ENCODE results near the gene AGAP1.

Gene AGAP1

DNA sequence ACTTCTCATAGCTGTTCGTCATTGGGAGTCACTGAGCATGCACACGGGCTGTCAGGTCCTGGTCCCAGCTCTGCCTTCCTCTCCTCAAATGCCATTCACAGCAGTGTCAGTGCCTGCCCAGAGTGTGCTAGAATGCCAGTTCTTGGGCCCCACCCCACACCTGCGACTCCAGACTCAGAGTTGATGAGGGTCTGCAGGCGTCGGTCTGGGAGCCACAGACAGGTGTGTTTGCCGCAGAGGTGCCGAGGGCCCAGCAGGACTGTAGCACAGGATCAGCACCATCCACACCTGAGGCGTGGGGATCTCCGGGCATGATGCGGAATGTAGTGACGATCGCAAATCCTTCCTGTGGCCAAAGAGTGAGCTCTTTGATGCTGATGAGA is 56.5 kb downstream of the AGAP1 start:
- no peak for DNase-seq (ENCODE audit: low read depth in 2 of 2)

DNA sequence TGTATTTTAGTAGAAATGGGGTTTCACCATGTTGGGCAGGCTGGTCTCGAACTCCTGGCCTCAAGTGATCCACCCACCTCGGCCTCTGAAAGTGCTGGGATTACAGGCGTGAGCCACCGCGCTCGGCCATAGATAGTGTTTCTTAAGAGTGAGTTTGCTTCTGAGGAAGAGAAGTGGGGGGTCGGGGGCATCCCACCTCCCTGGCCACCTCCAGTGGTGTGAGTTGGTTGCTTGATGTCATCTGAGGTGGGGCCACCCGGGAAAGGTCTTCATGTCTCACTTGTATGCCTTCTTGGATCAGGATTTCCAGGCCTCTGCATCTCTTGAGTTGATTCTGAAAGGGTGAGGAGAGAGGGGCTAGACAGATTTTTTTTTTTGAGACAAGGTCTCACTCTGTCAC is 57.1 kb downstream of the AGAP1 start:
- no peak for DNase-seq (ENCODE audit: low read depth in 2 of 2)

DNA sequence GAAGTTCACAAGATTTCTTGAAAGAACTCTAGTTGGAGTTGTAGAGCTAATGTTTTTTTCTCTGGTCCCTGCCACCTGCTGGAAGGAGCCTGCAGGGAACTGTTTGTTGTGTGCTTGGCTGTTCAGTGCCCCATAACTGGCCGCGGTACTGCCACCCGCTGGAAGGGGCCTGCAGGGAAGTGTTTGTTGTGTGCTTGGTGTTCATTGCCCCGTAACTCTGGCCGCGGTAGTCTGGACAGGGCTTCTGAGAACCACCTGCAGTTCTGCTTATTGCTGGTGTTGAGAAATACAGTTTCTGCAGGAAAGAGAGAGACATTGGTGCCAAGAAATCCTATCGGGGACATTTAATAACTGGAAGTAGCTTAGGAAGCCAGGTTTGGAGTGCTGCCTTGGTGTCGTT is 58.1 kb downstream of the AGAP1 start:
- no peak for DNase-seq (ENCODE audit: low read depth in 2 of 2)

DNA sequence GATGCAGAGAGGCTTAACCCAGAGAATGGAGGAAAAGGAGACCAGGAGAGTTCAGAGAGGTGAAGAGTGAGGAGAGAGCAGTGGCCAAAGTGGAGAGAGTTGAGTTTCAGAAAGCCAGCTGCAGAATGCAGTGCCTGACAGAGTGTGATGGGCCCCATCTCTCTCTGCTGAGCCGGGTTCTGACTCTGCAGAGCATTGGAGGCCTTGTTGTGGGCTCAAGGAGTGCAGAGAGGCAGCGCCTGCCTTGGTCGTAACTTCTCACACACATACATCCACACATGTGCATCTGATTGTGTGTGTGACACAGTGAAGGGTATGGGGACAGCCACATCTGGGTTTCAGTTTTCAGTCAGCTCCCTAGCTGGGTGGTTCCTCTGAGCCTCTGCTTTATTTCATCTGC is 58.8 kb downstream of the AGAP1 start:
- DNase-seq (ENCODE audit: low read depth in 2 of 2) = no peak

DNA sequence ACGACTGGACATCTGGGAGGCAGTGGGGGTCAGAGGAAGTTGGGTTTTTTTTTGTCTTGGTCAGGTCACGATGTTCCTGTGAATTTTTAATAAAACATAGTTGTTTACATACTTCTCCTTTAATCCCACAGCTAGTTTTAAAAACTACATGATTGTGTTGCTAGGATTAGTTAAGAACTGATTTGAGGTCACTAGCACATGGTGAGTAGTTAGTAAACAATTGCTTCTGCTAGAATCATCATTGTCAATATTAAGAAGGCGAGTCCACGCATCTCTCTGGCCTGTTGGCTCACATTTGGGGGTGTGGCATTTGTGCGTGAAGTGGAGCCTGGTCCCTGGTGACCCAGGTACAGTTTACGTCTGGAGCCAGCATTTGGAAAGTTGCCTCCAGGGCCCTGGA is 59.4 kb downstream of the AGAP1 start:
- no peak for DNase-seq (ENCODE audit: low read depth in 2 of 2)

DNA sequence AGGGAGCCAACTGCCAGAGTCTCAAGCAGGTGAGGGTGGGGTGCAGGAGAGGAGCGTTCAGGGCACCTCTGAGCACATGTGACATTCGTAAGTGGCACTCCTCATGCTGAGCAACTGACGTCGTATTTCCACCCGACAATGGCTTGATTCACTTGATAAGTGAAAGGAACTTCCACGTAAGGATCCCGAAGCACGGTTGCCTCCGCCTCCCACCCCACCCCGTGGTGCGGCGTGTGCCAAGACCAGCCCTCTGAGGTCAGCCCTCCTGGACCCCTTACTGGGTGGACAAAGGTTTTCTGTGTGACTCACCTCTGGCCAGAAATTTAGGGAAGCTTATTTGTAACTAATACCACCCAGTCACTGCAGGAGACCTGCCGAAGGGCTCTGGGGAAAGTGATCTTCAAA is 59.9 kb downstream of the AGAP1 start:
- no peak for DNase-seq (ENCODE audit: low read depth in 2 of 2)

DNA sequence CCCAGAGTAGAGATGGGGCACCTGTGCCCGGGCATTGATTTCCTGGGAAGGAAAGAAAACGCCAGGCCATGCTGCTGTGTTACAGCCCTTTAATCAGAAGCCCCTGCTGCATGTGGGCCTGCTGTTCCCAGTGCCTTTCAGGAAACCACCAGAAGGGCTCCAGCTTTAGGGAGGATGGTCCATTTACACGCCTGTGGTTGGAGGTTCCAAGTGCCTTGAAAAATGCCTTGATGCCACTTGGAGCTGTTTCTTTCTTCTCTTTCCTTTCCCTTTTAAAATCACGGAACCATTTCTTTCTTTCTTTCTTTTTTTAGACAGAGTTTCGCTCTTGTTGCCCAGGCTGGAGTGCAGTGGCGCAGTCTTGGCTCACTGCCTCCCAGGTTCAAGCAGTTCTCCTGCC is 60.5 kb downstream of the AGAP1 start:
- no peak for DNase-seq (ENCODE audit: low read depth in 2 of 2)

DNA sequence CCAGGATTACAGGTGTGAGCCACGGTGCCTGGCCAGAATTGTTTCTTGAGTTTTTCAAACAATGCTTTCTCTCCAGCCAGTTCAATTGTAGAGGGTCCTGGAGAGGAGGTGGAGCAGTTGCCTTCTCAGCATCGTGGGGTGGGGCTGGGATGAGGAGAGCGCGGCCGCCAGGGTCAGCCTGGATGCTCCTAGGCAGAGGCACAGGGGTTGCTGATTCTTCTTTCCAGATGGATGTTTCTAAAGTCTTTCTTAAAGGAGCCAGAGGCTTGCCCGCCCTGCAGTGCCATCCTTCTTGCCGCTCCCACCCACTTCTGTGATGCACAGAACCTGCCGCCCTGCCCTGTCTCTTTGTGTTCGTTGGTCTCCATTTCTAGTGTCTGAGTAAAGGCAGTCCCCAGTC is 61.1 kb downstream of the AGAP1 start:
- DNase-seq (ENCODE audit: low read depth in 2 of 2) = no peak

DNA sequence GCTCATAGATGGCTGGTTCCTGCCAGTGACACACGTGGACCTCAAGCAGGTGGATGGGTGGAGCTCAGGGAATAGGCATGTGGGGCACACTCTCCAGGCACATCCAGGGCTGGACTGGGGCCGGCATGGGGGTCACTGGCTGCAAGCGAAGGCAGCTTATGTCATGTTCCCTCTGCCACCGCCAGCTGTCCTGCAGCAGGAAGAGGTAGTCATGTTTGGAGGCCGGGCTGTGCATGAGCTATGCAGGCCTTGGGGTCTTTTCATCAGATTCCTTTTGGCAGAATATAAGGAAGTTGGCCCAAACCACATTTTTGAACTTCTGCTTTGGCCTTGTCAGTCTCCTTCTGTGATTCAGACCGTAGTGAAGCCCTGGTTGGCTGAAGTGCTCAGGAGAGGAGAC is 61.5 kb downstream of the AGAP1 start:
- no peak for DNase-seq (ENCODE audit: low read depth in 2 of 2)

DNA sequence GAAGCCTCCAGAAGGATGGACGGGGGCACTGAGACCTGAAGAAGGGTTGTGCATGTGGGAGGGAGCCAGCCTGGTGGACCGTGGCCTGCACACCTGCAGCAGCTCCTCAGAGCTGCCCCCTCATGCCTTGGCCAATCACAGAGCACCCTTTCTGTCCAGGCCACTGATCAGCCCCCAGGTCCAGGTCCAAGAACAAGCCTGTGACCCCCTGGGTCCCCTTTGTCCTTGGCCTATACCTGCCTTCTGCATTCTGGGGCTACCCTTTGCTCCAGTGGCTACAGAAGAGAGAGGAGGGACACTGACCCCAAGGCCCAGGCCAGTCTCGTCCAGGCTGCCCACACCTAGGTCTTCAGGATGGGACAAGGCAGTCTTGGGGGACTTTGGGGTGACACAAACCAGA is 62.2 kb downstream of the AGAP1 start:
- DNase-seq (ENCODE audit: low read depth in 2 of 2) = no peak

DNA sequence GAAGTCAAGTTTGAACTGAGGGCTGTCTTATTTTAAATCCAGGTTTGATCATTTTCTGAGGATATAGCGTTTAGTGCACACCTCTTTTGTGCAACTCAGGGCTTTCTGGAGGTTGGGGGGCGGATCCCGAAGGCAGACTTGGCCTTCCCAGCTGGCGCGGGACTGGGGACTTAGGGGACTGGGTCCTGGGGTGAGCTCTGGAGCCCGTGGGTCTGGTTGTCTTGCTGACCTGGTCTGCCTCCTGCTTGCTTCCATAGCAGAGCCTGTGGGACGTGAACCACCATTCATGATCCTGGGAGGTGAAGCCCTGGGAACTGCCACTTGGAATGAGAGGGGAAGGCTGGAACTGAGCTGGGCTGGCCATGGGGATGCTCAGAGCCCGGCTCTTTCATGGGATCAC is 63.1 kb downstream of the AGAP1 start:
- no peak for DNase-seq (ENCODE audit: low read depth in 2 of 2)

DNA sequence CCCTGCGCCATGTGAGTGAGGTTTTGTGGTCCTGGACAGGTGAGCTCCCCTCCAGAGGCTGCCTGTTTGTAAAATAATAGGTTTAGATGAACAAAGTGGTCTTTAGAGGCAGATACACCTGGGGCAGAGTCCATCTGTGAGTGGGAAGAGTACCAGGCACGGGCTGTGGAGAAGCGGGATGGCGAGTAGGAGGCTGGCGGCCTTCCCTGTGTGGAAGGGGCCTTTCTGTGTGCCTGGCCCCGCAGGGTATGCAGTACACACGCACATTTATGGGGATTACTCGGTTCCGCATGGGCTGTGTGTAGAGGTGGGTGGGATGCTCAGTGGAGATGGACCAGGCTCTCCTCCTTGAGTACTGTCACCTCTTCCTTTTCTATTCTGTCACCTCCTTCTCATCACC is 64.1 kb downstream of the AGAP1 start:
- no peak for DNase-seq (ENCODE audit: low read depth in 2 of 2)

DNA sequence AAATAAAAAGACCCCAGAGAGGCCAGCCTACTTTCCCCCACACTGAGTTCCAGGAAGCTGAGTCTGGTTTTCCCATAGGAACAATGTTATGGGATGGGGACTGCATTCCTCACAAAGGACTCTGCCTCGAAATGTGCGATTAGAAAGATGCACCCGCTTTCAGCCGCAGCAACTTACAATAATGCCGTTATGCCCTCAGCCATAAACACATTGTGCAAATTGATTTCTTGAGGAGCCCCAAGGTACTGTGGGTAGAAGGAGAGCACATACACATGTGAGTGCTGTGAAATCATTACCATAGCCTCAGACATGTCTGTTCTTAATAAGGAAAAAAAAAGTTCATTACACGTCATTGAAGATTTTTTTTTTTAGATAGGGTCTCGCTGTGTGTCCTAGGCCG is 64.7 kb downstream of the AGAP1 start:
- no peak for DNase-seq (ENCODE audit: low read depth in 2 of 2)

DNA sequence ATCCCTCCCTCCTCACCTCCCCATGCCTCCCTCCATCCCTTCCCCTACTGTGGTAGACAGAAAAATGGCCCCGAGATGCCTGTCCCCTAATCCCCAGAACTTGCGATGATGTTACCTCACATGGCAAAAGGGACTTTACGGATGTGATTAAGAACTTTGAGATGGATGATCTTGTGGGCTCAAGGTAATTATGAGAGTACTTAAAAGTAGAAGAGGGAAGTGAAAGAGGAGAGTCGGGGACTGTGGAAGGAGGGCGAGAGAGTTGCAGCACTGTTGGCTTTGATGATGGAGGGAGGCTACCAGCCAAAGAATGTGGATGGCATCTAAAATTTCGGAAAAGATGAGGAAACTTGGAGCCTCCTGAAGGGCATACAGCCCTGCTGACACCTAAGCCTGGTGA is 66.5 kb downstream of the AGAP1 start:
- DNase-seq (ENCODE audit: low read depth in 2 of 2) = no peak

DNA sequence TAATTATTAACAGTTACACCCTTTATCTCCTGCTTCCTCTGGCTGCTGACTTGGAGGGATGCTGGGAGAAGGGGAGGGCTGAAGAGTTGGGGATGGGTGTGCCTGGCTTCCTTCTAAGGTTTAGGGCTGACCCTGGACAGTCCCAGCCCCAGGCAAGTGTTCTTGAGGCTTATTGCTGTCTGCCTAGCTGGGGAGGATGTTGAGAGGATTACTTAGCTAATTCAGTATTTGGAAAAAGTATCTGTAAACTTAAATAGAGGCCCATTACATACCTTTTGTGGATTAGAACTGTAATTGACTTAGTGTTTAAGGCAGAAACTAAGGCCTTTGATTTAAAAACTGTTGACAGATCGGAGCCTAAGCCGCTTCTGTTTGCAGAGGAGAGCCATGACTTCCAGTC is 67.6 kb downstream of the AGAP1 start:
- no peak for DNase-seq (ENCODE audit: low read depth in 2 of 2)

DNA sequence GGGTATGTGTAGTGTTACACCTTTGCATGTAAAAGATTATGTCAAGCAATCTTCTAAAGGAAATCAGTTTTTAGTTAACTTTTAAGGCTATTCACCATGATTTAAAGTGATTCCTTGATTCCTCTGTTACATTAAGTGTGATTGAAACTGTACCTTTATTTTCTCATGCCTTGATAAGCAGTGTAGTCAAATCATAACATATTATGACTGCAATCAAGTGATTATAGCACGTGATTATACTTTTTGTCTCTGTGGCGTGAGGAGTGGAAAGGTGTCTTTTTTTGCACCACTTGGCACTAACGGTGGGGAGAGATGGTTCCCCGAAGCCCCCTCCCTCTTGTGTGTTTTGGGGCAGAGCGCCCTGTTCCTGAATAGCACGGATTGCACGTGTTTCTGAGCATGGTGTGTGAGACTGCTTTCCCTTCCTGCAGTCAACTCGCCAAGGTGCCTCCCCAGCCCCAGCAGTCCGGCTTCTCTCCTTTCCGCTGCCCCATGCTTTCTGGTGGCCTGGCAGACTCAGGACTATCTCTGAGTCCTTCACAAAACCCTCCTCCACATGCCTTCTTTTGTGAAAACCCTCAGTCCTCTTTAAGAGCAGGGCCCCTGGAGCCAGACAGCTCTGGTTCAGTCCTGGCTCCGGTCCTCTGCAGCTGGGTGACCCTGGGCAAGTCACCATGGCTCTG is 68.4 kb downstream of the AGAP1 start:
- DNase-seq (ENCODE audit: low read depth in 2 of 2) = no peak

DNA sequence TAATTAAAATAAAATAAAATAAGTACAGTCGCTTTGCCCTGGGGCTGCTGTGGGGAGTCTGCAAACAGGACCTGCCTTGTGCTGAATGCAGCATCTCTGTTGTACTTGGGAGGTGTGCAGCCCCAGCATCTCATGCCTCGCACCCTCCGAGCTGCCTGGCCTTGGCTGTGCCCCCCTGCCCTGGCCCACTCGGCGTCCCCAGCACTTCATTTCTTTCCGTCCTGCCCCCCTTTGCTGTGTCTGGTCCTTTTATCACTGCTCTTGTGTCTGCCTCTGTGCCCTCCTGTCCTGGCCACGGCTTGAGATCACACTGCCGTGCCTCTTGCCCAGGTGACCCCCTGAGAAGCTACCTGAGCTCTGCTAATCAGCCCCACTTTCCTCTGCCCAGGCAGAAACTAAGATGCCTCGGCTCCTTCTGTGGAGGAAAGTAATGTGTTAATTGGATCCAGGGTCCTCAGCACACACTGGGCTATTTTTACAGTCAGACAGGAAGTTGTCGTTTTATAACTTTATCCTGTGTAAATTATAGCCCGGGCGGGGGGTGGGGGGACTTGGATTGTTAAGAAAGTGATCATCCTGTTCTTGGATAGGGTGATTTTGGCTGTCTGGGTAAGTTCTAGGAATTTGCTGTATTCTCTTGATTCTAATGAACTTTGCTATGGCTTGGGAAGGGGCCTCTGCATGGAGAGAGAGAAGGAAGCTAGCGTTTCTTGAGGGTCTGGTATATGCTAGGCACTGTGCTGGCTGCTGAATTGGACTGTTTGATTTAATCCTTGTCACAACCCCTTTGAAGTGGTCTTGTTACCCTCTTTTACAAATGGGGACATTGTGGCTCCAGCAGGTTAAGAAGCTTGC is 69.4 kb downstream of the AGAP1 start:
- DNase-seq (ENCODE audit: low read depth in 2 of 2) = no peak

DNA sequence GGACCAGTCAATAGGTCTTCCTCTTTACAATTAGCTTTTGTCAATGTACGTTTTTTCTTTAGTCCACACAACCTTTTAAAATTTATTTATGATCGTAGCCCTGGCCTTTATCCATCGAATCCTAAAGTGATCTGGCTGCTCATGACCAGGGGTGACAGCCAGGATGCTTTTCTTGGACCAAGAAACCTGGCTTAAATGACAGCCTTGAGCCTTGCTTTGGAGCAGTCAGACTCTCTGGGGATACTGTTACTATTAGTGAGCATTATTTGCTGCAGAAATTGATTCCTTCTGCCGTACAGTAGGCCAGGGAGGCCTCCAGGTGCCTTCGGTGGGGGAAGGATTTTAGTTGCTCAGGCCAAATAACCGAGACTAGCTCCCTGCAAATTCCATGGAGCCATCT is 70.2 kb downstream of the AGAP1 start:
- no peak for DNase-seq (ENCODE audit: low read depth in 2 of 2)

DNA sequence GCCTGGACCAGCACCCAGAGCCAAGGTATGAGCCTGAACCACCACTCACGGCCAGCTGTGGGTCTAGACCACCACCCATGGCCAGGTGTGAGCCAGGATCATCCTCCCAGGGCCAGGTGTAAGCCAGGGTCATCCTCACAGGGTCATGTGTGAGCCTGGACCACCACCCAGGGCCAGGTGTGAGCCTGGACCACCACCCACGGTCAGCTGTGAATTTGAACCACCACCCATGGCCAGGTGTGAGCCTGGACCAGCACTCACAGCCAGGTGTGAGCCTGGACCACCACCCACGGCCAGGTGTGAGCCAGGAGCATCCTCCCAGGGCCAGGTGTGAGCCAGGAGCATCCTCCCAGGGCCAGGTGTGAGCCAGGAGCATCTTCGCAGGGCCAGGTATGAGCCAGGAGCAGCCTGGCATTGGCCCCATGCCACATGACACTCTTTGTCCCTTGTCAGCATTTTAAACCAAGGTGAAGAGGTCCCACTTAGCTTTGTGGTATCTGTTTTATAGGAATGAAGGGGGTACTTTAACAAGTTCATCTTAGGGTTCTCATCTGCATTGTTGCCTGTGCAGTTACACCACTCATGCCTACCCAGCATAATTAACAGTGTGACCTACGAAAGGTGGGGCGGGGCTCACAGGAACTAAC is 71.2 kb downstream of the AGAP1 start:
- no peak for DNase-seq (ENCODE audit: low read depth in 2 of 2)

DNA sequence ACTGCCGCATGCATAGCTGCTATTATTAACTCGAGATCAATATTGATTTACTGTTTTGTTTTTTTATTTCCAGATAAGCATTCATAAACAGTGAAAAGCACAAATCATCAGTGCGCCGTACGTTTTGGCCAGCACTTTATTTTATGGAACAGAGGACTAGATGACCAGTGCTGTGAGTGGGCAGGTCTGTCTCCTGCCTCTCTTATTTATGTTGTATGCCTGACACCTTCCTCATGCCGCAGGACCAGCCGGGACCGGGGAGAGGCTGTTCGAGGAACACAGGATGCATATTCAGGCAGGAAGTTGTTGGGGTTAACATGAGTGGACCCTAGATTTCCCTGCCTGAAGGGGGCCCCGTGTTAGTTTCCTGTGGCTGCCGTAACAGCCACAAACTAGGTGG is 72.6 kb downstream of the AGAP1 start:
- DNase-seq (ENCODE audit: low read depth in 2 of 2) = no peak

DNA sequence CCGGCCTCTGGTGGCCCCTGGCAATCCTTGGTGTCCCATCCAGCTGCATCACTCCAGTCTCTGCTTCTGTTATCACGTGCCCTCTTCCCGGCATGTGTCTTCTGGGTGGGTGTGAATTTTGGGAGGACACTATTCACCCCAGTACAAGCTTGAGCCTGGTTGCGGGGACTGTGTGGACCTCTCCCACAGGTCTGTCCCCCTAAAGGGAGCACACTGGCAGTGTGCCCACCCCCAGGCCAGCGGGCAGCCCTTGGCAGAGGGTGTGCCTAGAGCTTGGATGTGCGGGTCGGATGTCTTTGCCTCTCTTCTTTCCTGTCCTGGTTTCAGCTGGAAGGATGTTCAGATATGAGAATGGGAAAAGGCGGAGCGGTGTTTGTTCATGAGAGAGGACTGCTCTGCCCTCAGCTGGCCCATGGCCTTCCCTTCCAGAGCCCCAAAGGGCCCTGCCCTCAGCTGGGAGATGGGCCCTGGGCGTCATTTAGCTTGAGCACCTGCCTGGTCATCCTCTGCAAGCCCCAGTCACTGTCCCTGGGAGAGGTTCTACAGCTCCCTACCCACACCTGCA is 73.2 kb downstream of the AGAP1 start:
- DNase-seq (ENCODE audit: low read depth in 2 of 2) = no peak

DNA sequence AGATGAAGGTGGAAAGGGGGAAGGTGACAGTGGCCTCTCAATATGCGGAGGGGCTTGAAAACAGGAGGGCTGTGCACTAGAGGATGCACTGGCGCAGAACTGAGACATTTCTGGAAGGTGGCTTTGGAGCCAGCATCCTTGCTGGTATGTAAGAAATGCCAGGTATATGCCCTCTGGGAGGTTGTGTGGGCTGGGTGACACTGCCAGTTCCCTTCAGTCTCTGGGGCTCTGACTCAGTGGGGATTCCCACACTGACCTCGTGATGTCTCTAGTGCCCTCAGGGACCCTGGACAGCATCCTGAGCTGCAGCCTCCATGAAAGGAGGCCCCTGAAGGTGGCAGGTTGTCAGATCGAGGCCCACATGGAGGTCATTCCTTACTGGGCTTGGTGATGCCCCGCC is 74.0 kb downstream of the AGAP1 start:
- DNase-seq (ENCODE audit: low read depth in 2 of 2) = no peak

DNA sequence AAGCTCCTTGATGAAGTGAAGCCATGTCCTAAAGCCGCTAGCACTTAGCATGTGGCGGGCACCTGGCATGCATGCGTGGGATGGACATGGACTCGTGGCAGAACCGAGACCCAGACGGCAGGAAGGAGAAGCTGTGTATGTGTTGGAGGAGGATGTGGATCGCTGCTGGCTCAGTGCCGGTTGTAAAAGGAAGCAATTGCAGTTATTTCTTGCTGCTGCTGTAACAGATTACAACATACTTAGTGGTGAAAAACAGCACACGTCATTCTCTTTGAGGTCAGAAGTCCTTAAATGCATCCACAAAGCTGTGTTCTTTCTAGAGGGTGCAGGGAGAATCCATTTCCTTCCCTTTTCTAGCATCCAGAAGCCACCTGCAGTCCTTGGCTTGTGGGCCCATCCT is 74.6 kb downstream of the AGAP1 start:
- DNase-seq (ENCODE audit: low read depth in 2 of 2) = no peak
